NCI-H146 treated with DMSO at 0.1 percent for 48 hours (cell line): ENCODE results near the gene FRMD5.
"Not testable (repeated sequence)": the region's sequence is repeated elsewhere in the genome, so short reads cannot be mapped to it uniquely, and the experiment has no call there.

Source experiments
- DNase-seq: peaks from one replicate; lab custom pipeline; 2025; ENCODE audit not compliant: unreplicated experiment; lab: John Stamatoyannopoulos, UW

The FRMD5 gene

GRCh38 chr15:44195151-44195740 lies at the start of gene FRMD5:
Gene FRMD5, minus strand, starts transcription at chr15:44195271.
- DNase-seq: peak; percentile 93

- DNase-seq: no peak
Measured at GRCh38 chr15:44243829-44244228, 48.8 kb upstream of the FRMD5 start.

GRCh38 chr15:44243141-44243540 lies 48.1 kb upstream of the FRMD5 start:
- DNase-seq: no peak

GRCh38 chr15:44231842-44232241 lies 36.8 kb upstream of the FRMD5 start:
- DNase-seq: no peak

GRCh38 chr15:44229301-44229700 lies 34.2 kb upstream of the FRMD5 start:
- DNase-seq: not testable (repeated sequence)

- no peak for DNase-seq
Measured at GRCh38 chr15:44227584-44227983, 32.5 kb upstream of the FRMD5 start.

GRCh38 chr15:44227001-44227400 lies 31.9 kb upstream of the FRMD5 start:
- DNase-seq: not testable (repeated sequence)

- no peak for DNase-seq
Measured at GRCh38 chr15:44222478-44222877, 27.4 kb upstream of the FRMD5 start.

- DNase-seq: no peak
Measured at GRCh38 chr15:44219073-44219472, 24.0 kb upstream of the FRMD5 start.

- no peak for DNase-seq
Measured at GRCh38 chr15:44216958-44217357, 21.9 kb upstream of the FRMD5 start.

- no peak for DNase-seq
Measured at GRCh38 chr15:44215594-44215993, 20.5 kb upstream of the FRMD5 start.

GRCh38 chr15:44208956-44209355 lies 13.9 kb upstream of the FRMD5 start:
- DNase-seq: no peak

GRCh38 chr15:44207643-44208042 lies 12.6 kb upstream of the FRMD5 start:
- no peak for DNase-seq

GRCh38 chr15:44199393-44199792 lies 4.3 kb upstream of the FRMD5 start:
- no peak for DNase-seq

- DNase-seq: no peak
Measured at GRCh38 chr15:44194323-44195150, 534 bp downstream of the FRMD5 start.

- DNase-seq: peak; percentile 23
Measured at GRCh38 chr15:44193651-44194322, 1.3 kb downstream of the FRMD5 start.

- no peak for DNase-seq
Measured at GRCh38 chr15:44188795-44189194, 6.3 kb downstream of the FRMD5 start.

- no peak for DNase-seq
Measured at GRCh38 chr15:44186705-44187104, 8.4 kb downstream of the FRMD5 start.

- DNase-seq: no peak
Measured at GRCh38 chr15:44183363-44183762, 11.7 kb downstream of the FRMD5 start.

- DNase-seq: no peak
Measured at GRCh38 chr15:44181410-44181809, 13.7 kb downstream of the FRMD5 start.

- DNase-seq: no peak
Measured at GRCh38 chr15:44177139-44177538, 17.9 kb downstream of the FRMD5 start.

- no peak for DNase-seq
Measured at GRCh38 chr15:44173813-44174212, 21.3 kb downstream of the FRMD5 start.
